ENCODE results near the gene MAPK10. TPM values are rescaled to one million over a fixed set of nuclear protein-coding genes. Genes with fewer than 3 reads are reported as not detected.

MAPK10 gene
- total and polyA plus RNA-seq, 2 of the 8 experiments (the other 6 are each of a cell fraction or from before 2014, with no cell fraction given): 2.5 to 3.1 TPM

DNA sequence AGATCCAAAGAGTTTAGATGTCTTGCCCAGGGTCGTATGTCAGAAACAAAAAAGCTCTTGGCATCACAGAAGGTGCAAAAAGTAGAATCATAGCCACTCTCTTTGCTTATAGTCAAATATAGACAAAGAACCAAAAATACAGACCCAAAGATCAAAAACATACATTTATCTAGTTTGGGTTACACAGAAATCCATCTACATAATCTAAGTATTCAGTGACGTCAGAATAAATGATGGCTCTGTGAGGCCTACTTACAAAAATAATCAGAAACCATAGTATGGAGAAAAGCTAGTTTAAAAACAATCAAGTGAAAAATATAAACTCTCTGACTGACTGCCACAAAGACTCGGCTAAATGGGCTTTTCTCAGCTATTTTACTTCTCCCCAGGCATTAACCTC is 126.8 kb downstream of the MAPK10 start (continued):
- TF ChIP-seq, protein P1, sequence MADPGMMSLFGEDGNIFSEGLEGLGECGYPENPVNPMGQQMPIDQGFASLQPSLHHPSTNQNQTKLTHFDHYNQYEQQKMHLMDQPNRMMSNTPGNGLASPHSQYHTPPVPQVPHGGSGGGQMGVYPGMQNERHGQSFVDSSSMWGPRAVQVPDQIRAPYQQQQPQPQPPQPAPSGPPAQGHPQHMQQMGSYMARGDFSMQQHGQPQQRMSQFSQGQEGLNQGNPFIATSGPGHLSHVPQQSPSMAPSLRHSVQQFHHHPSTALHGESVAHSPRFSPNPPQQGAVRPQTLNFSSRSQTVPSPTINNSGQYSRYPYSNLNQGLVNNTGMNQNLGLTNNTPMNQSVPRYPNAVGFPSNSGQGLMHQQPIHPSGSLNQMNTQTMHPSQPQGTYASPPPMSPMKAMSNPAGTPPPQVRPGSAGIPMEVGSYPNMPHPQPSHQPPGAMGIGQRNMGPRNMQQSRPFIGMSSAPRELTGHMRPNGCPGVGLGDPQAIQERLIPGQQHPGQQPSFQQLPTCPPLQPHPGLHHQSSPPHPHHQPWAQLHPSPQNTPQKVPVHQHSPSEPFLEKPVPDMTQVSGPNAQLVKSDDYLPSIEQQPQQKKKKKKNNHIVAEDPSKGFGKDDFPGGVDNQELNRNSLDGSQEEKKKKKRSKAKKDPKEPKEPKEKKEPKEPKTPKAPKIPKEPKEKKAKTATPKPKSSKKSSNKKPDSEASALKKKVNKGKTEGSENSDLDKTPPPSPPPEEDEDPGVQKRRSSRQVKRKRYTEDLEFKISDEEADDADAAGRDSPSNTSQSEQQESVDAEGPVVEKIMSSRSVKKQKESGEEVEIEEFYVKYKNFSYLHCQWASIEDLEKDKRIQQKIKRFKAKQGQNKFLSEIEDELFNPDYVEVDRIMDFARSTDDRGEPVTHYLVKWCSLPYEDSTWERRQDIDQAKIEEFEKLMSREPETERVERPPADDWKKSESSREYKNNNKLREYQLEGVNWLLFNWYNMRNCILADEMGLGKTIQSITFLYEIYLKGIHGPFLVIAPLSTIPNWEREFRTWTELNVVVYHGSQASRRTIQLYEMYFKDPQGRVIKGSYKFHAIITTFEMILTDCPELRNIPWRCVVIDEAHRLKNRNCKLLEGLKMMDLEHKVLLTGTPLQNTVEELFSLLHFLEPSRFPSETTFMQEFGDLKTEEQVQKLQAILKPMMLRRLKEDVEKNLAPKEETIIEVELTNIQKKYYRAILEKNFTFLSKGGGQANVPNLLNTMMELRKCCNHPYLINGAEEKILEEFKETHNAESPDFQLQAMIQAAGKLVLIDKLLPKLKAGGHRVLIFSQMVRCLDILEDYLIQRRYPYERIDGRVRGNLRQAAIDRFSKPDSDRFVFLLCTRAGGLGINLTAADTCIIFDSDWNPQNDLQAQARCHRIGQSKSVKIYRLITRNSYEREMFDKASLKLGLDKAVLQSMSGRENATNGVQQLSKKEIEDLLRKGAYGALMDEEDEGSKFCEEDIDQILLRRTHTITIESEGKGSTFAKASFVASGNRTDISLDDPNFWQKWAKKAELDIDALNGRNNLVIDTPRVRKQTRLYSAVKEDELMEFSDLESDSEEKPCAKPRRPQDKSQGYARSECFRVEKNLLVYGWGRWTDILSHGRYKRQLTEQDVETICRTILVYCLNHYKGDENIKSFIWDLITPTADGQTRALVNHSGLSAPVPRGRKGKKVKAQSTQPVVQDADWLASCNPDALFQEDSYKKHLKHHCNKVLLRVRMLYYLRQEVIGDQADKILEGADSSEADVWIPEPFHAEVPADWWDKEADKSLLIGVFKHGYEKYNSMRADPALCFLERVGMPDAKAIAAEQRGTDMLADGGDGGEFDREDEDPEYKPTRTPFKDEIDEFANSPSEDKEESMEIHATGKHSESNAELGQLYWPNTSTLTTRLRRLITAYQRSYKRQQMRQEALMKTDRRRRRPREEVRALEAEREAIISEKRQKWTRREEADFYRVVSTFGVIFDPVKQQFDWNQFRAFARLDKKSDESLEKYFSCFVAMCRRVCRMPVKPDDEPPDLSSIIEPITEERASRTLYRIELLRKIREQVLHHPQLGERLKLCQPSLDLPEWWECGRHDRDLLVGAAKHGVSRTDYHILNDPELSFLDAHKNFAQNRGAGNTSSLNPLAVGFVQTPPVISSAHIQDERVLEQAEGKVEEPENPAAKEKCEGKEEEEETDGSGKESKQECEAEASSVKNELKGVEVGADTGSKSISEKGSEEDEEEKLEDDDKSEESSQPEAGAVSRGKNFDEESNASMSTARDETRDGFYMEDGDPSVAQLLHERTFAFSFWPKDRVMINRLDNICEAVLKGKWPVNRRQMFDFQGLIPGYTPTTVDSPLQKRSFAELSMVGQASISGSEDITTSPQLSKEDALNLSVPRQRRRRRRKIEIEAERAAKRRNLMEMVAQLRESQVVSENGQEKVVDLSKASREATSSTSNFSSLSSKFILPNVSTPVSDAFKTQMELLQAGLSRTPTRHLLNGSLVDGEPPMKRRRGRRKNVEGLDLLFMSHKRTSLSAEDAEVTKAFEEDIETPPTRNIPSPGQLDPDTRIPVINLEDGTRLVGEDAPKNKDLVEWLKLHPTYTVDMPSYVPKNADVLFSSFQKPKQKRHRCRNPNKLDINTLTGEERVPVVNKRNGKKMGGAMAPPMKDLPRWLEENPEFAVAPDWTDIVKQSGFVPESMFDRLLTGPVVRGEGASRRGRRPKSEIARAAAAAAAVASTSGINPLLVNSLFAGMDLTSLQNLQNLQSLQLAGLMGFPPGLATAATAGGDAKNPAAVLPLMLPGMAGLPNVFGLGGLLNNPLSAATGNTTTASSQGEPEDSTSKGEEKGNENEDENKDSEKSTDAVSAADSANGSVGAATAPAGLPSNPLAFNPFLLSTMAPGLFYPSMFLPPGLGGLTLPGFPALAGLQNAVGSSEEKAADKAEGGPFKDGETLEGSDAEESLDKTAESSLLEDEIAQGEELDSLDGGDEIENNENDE (IDR thresholded peaks at IDR 0.05; ENCODE audit: insufficient replicate concordance, low read length): no peak
- TF ChIP-seq SP2 (IDR thresholded peaks at IDR 0.05; ENCODE audit: low read length) (no peak), RNF2 (IDR thresholded peaks at IDR 0.05; ENCODE audit: borderline replicate concordance, low read depth, low read length, missing control alignments, poor library complexity, severe bottlenecking) (no peak), CBX8 (IDR thresholded peaks at IDR 0.05; ENCODE audit: borderline replicate concordance, low read depth, low read length) (no peak), EP300 (IDR thresholded peaks at IDR 0.05; ENCODE audit: borderline replicate concordance in 1 of 2, low read depth in 2 of 2, low read length in 2 of 2) (no peak), MAFK (IDR thresholded peaks at IDR 0.05; ENCODE audit: low read depth, low read length) (no peak), NANOG (IDR thresholded peaks at IDR 0.05; ENCODE audit: insufficient read depth, low read depth, low read length, poor library complexity, severe bottlenecking) (no peak), EZH2 (IDR thresholded peaks at IDR 0.05; ENCODE audit: low read depth, low read length, severe bottlenecking) (no peak)
- TF ChIP-seq, protein P2, sequence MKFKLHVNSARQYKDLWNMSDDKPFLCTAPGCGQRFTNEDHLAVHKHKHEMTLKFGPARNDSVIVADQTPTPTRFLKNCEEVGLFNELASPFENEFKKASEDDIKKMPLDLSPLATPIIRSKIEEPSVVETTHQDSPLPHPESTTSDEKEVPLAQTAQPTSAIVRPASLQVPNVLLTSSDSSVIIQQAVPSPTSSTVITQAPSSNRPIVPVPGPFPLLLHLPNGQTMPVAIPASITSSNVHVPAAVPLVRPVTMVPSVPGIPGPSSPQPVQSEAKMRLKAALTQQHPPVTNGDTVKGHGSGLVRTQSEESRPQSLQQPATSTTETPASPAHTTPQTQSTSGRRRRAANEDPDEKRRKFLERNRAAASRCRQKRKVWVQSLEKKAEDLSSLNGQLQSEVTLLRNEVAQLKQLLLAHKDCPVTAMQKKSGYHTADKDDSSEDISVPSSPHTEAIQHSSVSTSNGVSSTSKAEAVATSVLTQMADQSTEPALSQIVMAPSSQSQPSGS (IDR thresholded peaks at IDR 0.05; ENCODE audit: low read length): no peak
